Ishikawa (cell line): ENCODE data around the gene ELP2.

Experiments used
- CREB1 ChIP-seq: IDR thresholded peaks from 2 replicates; pipeline ENCODE4 v1.6.1; 2012; ENCODE audit warnings: low read depth
- EP300 ChIP-seq: IDR thresholded peaks from 2 replicates; pipeline ENCODE4 v1.6.1; 2012; ENCODE audit warnings: borderline replicate concordance
- NFIC ChIP-seq: IDR thresholded peaks from 2 replicates; pipeline ENCODE4 v1.6.1; 2012
- RAD21 ChIP-seq: IDR thresholded peaks from 2 replicates; pipeline ENCODE4 v1.6.1; 2012; ENCODE audit warnings: low read depth
- TAF1 ChIP-seq: IDR thresholded peaks from 2 replicates; pipeline ENCODE4 v1.6.1; 2012; ENCODE audit warnings: low read depth, mild to moderate bottlenecking
- ZBTB7A ChIP-seq: IDR thresholded peaks from 2 replicates; pipeline ENCODE4 v1.6.1; 2012; ENCODE audit warnings: low read depth

- TF ChIP-seq ZBTB7A = no peak
- TF ChIP-seq CREB1 = no peak
- no peak for TF ChIP-seq EP300
- no peak for TF ChIP-seq TAF1
- TF ChIP-seq RAD21 = no peak
- no peak for TF ChIP-seq NFIC
Observed at GRCh38 chr18:36189486-36189885, 59.8 kb downstream of the ELP2 start.
